ENCODE measurements around the gene CENPO. TPM values are rescaled to one million over a fixed set of nuclear protein-coding genes. Genes with fewer than 3 reads are reported as not detected.

Gene CENPO
- total and polyA plus RNA-seq, 2 of the 4 experiments (the other 2 are of a cell fraction): 20.1 to 27.2 TPM

GRCh38 chr2:24830786-24831185 lies 37.6 kb downstream of the CENPO start:
- Histone ChIP-seq H2BK5ac (ENCODE audit: low read depth, low read length, poor library complexity, severe bottlenecking) (no peak overlapping the region), H2BK15ac (ENCODE audit: low read depth, low read length) (no peak overlapping the region), H3K4me1 (ENCODE audit: control insufficient read depth, insufficient read depth, low read length) (no peaks in the 10 kb centered on the region), H3K56ac (ENCODE audit: extremely low read depth, insufficient read depth, low read length) (no peak overlapping the region), H3K4me2 (ENCODE audit: low read depth, low read length) (no peak overlapping the region), H3K14ac (replicated peaks; ENCODE audit: low read depth, low read length) (no peak overlapping the region), H3K9me1 (ENCODE audit: insufficient read depth, low read length) (0 out of 2 replicates have a peak, but pooled peaks cover 3% of the 10 kb centered on the region), H3K4me3 (ENCODE audit: insufficient read depth, low read depth, low read length) (no peak overlapping the region), H3K9me3 (ENCODE audit: control insufficient read depth, insufficient read depth, low read length) (no peaks in the 10 kb centered on the region), H3K4ac (ENCODE audit: low read depth, low read length) (no peak overlapping the region), H3K23ac (ENCODE audit: low read depth, low read length) (no peak overlapping the region), H4K91ac (ENCODE audit: insufficient read depth, low read depth, low read length) (no peak overlapping the region), H3K9ac (ENCODE audit: low read depth, low read length) (no peak overlapping the region), H3K27me3 (ENCODE audit: control insufficient read depth, insufficient read depth, low read length) (no peaks in the 10 kb centered on the region), H3K79me1 (ENCODE audit: low read depth in 1 of 2, low read length in 2 of 2) (no peaks in the 10 kb centered on the region), H2AK9ac (replicated peaks; ENCODE audit: low read depth, low read length, poor library complexity) (no peak overlapping the region), H4K8ac (ENCODE audit: low read depth in 2 of 2, low read length in 2 of 2) (no peak overlapping the region), H2AFZ (replicated peaks; ENCODE audit: low read length, poor library complexity) (peak overlapping the region; percentile 14), H3K27ac (ENCODE audit: insufficient read depth, low read length) (no peak overlapping the region), H3K36me3 (ENCODE audit: control insufficient read depth, insufficient read depth, low read length) (peaks cover 11% of the 10 kb centered on the region), H3K18ac (ENCODE audit: low read depth, low read length) (no peak overlapping the region), H2AK5ac (ENCODE audit: low read depth, low read length) (no peak overlapping the region), H4K5ac (ENCODE audit: low read depth, low read length) (no peak overlapping the region), H4K20me1 (ENCODE audit: insufficient read depth, low read length) (0 out of 2 replicates have a peak, but pooled peaks cover 4% of the 10 kb centered on the region), H2BK120ac (ENCODE audit: low read depth, low read length) (no peak overlapping the region), H2BK20ac (ENCODE audit: low read depth, low read length) (no peak overlapping the region)
- 95% methylated on average over 11 of the region's 12 CpGs; no CpG with 5 or more reads in 1 of the 2 experiments for WGBS, 2 experiments (ENCODE audit: extremely low coverage in 2 of 2, insufficient read length in 1 of 2)
- dilution Hi-C loops (cut with HindIII; ENCODE audit: low sequenced_read_pairs, unreplicated experiment): no loop called here
- DNase-seq (no peak), ATAC-seq (ENCODE audit: low read depth) (no peak)
- in situ Hi-C loops (cut with MboI; ENCODE audit: low sequenced_read_pairs): no loop called here
- TF ChIP-seq BHLHE40 (IDR thresholded peaks at IDR 0.05; ENCODE audit: low read depth, low read length): no peak
- TF ChIP-seq NFE2L2 (IDR thresholded peaks at IDR 0.05; ENCODE audit: low read depth, low read length): no peak
- TF ChIP-seq MXI1 (IDR thresholded peaks at IDR 0.05; ENCODE audit: borderline replicate concordance, low read depth, low read length): no peak
- TF ChIP-seq USF2 (IDR thresholded peaks at IDR 0.05; ENCODE audit: low read depth, low read length): no peak
- no peak for TF ChIP-seq POLR2A (IDR thresholded peaks at IDR 0.05; ENCODE audit: low read depth, low read length)
- TF ChIP-seq MAZ (IDR thresholded peaks at IDR 0.05; ENCODE audit: borderline replicate concordance, low read depth, low read length): no peak
- TF ChIP-seq RCOR1 (IDR thresholded peaks at IDR 0.05; ENCODE audit: insufficient replicate concordance, low read length): no peak
- TF ChIP-seq, protein P1, sequence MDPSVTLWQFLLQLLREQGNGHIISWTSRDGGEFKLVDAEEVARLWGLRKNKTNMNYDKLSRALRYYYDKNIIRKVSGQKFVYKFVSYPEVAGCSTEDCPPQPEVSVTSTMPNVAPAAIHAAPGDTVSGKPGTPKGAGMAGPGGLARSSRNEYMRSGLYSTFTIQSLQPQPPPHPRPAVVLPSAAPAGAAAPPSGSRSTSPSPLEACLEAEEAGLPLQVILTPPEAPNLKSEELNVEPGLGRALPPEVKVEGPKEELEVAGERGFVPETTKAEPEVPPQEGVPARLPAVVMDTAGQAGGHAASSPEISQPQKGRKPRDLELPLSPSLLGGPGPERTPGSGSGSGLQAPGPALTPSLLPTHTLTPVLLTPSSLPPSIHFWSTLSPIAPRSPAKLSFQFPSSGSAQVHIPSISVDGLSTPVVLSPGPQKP (IDR thresholded peaks at IDR 0.05; ENCODE audit: borderline replicate concordance, low read depth, low read length): no peak
- TF ChIP-seq FOS (IDR thresholded peaks at IDR 0.05; ENCODE audit: low read depth, low read length): no peak
- intact Hi-C loops (cut with micrococcal nuclease): loop anchor here (10.0 kb wide), 2 partner anchors 294 to 364 kb away; no protein-coding TSS in a partner anchor
- CTCF ChIA-PET: interaction anchor here (1.0 kb wide), 2 partner anchors 16 to 420 kb away, joined by 3 read pairs; no protein-coding TSS in a partner anchor
- POLR2A ChIA-PET (ENCODE audit: unreplicated experiment): no interaction called here
- no TSS peak for BruUV-seq (replicated peaks)
